H9 (cell line): Measurements from ENCODE around the gene FBXL7. TPM values are rescaled to one million over a fixed set of nuclear protein-coding genes. Genes with fewer than 3 reads are reported as not detected.

ENCODE experiments used
- DNase-seq: peaks from one replicate; pipeline ENCODE4 v3.0.0-alpha.2; 2017
- H2AFZ ChIP-seq: one replicate; pipeline ENCODE4 v1.6.1; 2013; ENCODE audit warnings: mild to moderate bottlenecking, low read length, control low read depth, moderate library complexity
- H2AK5ac ChIP-seq: 2 replicates; pipeline ENCODE4 v1.6.1; 2013; ENCODE audit warnings: low read length, control low read depth, mixed read lengths; ENCODE audit not compliant: insufficient read length
- H2BK120ac ChIP-seq: one replicate; pipeline ENCODE4 v1.6.1; 2013; ENCODE audit warnings: low read depth, mild to moderate bottlenecking, low read length, control low read depth, inconsistent platforms; ENCODE audit not compliant: poor library complexity, severe bottlenecking
- H2BK12ac ChIP-seq: 2 replicates; pipeline ENCODE4 v1.6.1; 2013; ENCODE audit warnings: low read length, control low read depth, mixed read lengths, low read depth; ENCODE audit not compliant: insufficient read length
- H2BK15ac ChIP-seq: 2 replicates; pipeline ENCODE4 v1.6.1; 2013; ENCODE audit warnings: low read depth, low read length, control low read depth
- H2BK20ac ChIP-seq: one replicate; pipeline ENCODE4 v1.6.1; 2013; ENCODE audit warnings: low read depth, mild to moderate bottlenecking, low read length, control low read depth, inconsistent platforms; ENCODE audit not compliant: poor library complexity, severe bottlenecking
- H2BK5ac ChIP-seq: 2 replicates; pipeline ENCODE4 v1.6.1; 2013; ENCODE audit warnings: low read length, control low read depth, mixed read lengths; ENCODE audit not compliant: insufficient read length
- H3K14ac ChIP-seq: 2 replicates; pipeline ENCODE4 v1.6.1; 2013; ENCODE audit warnings: low read length, control low read depth; ENCODE audit not compliant: insufficient read depth
- H3K18ac ChIP-seq: 2 replicates; pipeline ENCODE4 v1.6.1; 2013; ENCODE audit warnings: low read depth, mild to moderate bottlenecking, mixed read lengths, low read length, control low read depth; ENCODE audit not compliant: insufficient read length
- H3K23ac ChIP-seq: 2 replicates; pipeline ENCODE4 v1.6.1; 2013; ENCODE audit warnings: low read length, control low read depth, mixed read lengths, low read depth; ENCODE audit not compliant: insufficient read length
- H3K23me2 ChIP-seq: 2 replicates; pipeline ENCODE4 v1.6.1; 2013; ENCODE audit warnings: low read depth, mild to moderate bottlenecking, mixed read lengths, low read length, control low read depth; ENCODE audit not compliant: insufficient read length, poor library complexity, severe bottlenecking
- H3K27ac ChIP-seq: 2 replicates; pipeline ENCODE4 v1.5.1; 2013; ENCODE audit warnings: low read length, control low read depth, mixed read lengths, low read depth; ENCODE audit not compliant: insufficient read length
- H3K27me3 ChIP-seq: 2 replicates; pipeline ENCODE4 v1.6.1; 2013; ENCODE audit warnings: low read length, control low read depth, inconsistent platforms; ENCODE audit not compliant: insufficient read depth
- H3K4ac ChIP-seq: 2 replicates; pipeline ENCODE4 v1.6.1; 2013; ENCODE audit warnings: low read depth, mild to moderate bottlenecking, control low read depth, inconsistent platforms, low read length, moderate library complexity
- H3K4me1 ChIP-seq: 2 replicates; pipeline ENCODE4 v1.6.1; 2013; ENCODE audit warnings: low read length, control low read depth, inconsistent platforms; ENCODE audit not compliant: insufficient read depth
- H3K4me2 ChIP-seq: 2 replicates; pipeline ENCODE4 v1.6.1; 2013; ENCODE audit warnings: low read length, control low read depth, mixed read lengths; ENCODE audit not compliant: insufficient read length, insufficient read depth
- H3K56ac ChIP-seq: 2 replicates; pipeline ENCODE4 v1.6.1; 2013; ENCODE audit warnings: low read depth, mild to moderate bottlenecking, mixed read lengths, low read length, control low read depth; ENCODE audit not compliant: insufficient read length
- H3K79me1 ChIP-seq: 2 replicates; pipeline ENCODE4 v1.6.1; 2013; ENCODE audit warnings: low read depth, mild to moderate bottlenecking, moderate library complexity, low read length, control low read depth, inconsistent platforms; ENCODE audit not compliant: insufficient read depth, poor library complexity, severe bottlenecking
- H3K79me2 ChIP-seq: 2 replicates; pipeline ENCODE4 v1.6.1; 2013; ENCODE audit warnings: low read length, control low read depth, inconsistent platforms; ENCODE audit not compliant: insufficient read depth
- H3K9ac ChIP-seq: 2 replicates; pipeline ENCODE4 v1.6.1; 2013; ENCODE audit warnings: low read length, control low read depth, mixed read lengths; ENCODE audit not compliant: insufficient read length; ENCODE audit errors: extremely low read depth
- H3K9me3 ChIP-seq: one replicate; pipeline ENCODE4 v1.6.1; 2013; ENCODE audit warnings: low read depth, low read length, inconsistent platforms; ENCODE audit not compliant: control insufficient read depth
- H3T11ph ChIP-seq: one replicate; pipeline ENCODE4 v1.6.1; 2013; ENCODE audit warnings: mild to moderate bottlenecking, low read length, control low read depth, inconsistent platforms
- H4K20me1 ChIP-seq: one replicate; pipeline ENCODE4 v1.6.1; 2013; ENCODE audit not compliant: control insufficient read depth, insufficient read length, insufficient read depth
- H4K5ac ChIP-seq: 2 replicates; pipeline ENCODE4 v1.6.1; 2013; ENCODE audit warnings: low read depth, mild to moderate bottlenecking, mixed read lengths, low read length, control low read depth; ENCODE audit not compliant: insufficient read length
- H4K8ac ChIP-seq: replicated peaks from 2 replicates; pipeline ENCODE4 v1.6.1; 2013; ENCODE audit warnings: low read length, control low read depth, mixed read lengths, low read depth; ENCODE audit not compliant: insufficient read length
- H4K91ac ChIP-seq: 2 replicates; pipeline ENCODE4 v1.6.1; 2013; ENCODE audit warnings: low read depth, mild to moderate bottlenecking, moderate library complexity, mixed read lengths, low read length, control low read depth; ENCODE audit not compliant: insufficient read length
- H3K27ac Mint-ChIP-seq, 3 experiments: 2 replicates in 2 of 3; 3 replicates in 1 of 3; pipeline ENCODE4 v1.8.0; 2020 to 2021; ENCODE audit warnings: mixed read lengths in 3 of 3, mild to moderate bottlenecking in 1 of 3, moderate library complexity in 1 of 3
- H3K27me3 Mint-ChIP-seq: 2 replicates; pipeline ENCODE4 v1.8.0; 2021; ENCODE audit warnings: low read depth, mild to moderate bottlenecking, moderate library complexity, mixed read lengths
- H3K36me3 Mint-ChIP-seq, 3 experiments: 2 replicates in 2 of 3; 3 replicates in 1 of 3; pipeline ENCODE4 v1.8.0; 2020 to 2021; ENCODE audit warnings: low read depth in 3 of 3, mixed read lengths in 3 of 3; ENCODE audit not compliant: insufficient read depth in 1 of 3
- H3K4me1 Mint-ChIP-seq, 2 experiments: 2 replicates each; pipeline ENCODE4 v1.8.0; 2020; ENCODE audit warnings: mixed read lengths in 2 of 2
- H3K4me3 Mint-ChIP-seq, 2 experiments: 2 replicates in 1 of 2; 3 replicates in 1 of 2; pipeline ENCODE4 v1.8.0; 2020 to 2021; ENCODE audit warnings: mild to moderate bottlenecking in 2 of 2, mixed read lengths in 2 of 2, moderate library complexity in 1 of 2
- H3K9me3 Mint-ChIP-seq, 2 experiments: 2 replicates in 1 of 2; 3 replicates in 1 of 2; pipeline ENCODE4 v1.8.0; 2020; ENCODE audit warnings: mild to moderate bottlenecking in 2 of 2, mixed read lengths in 2 of 2, moderate library complexity in 1 of 2
- WGBS: extraction: QIAGEN DNeasy Blood & Tissue Kit; methylation state at CpG from one replicate; pipeline ENCODE4 v1.1.7; 2013; ENCODE audit warnings: missing lambda C conversion rate, low lambda C conversion rate, mixed read lengths; ENCODE audit not compliant: insufficient read length; ENCODE audit errors: extremely low coverage; 5-methylcytosine and 5-hydroxymethylcytosine counted together
- total RNA-seq: library from RNA; stranded (reverse); gene quantifications from 2 replicates; pipeline ENCODE4 v1.2.1, GENCODE V29; 2021
- TF ChIP-seq, protein P1 (sequence below): fragments of 200-600 bp; sonication (generic); conservative IDR thresholded peaks from 3 replicates; pipeline ENCODE4 v1.8.0; 2021; ENCODE audit warnings: antibody characterized with exemption, mild to moderate bottlenecking

FBXL7 gene
- total RNA-seq, 1 experiment from 2014 or later: 14.6 TPM

DNA sequence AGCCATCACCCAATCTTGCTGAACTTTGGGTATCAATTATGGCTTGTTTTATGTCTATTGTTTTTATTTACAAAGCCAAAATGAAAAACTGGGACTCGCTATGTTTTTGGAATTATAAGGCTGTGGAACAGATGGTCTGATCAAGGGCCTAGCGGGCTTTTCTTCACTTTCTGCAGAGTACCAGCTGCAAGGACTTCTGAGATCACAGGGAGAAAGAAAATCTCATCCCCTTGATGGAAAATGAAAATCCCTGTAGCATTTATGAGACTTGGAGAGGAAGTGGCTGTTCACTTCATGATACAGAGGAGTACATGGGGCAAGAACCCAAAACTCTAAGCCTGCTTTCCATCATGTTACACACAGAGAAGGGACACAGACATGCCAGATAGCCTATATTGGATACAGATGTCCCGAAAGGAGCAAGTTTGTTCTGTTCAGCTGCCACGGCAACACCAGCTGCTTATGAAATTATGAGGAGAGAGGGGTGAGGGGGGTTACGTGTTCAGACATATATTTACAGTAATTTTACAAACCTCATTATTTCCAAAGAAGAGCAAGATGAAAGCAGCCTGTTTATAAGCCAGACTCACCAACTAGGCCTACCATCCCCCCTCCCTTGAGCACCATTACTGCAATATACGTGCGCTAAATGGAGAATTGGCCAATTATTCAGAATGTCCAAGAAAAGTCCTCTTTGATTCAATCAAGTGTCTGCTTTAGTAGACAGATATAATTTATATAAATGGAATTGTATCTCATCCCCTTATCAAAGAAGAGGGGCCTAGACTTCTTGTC is 459.6 kb downstream of the FBXL7 start:
- no peak overlapping the region for H2BK20ac ChIP-seq
- H3K27me3 ChIP-seq: no peaks in the 10 kb centered on the region
- no peaks in the 10 kb centered on the region for H4K20me1 ChIP-seq
- no peak overlapping the region for H3T11ph ChIP-seq
- H3K56ac ChIP-seq: no peak overlapping the region
- Mint-ChIP-seq H3K9me3 (no peaks in the 10 kb centered on the region), H3K4me1 (no peaks in the 10 kb centered on the region), H3K36me3 (no peaks in the 10 kb centered on the region), H3K4me3 (no peak overlapping the region), H3K27me3 (no peaks in the 10 kb centered on the region), H3K27ac (no peak overlapping the region)
- H2AFZ ChIP-seq: no peak overlapping the region
- TF ChIP-seq, protein P1, sequence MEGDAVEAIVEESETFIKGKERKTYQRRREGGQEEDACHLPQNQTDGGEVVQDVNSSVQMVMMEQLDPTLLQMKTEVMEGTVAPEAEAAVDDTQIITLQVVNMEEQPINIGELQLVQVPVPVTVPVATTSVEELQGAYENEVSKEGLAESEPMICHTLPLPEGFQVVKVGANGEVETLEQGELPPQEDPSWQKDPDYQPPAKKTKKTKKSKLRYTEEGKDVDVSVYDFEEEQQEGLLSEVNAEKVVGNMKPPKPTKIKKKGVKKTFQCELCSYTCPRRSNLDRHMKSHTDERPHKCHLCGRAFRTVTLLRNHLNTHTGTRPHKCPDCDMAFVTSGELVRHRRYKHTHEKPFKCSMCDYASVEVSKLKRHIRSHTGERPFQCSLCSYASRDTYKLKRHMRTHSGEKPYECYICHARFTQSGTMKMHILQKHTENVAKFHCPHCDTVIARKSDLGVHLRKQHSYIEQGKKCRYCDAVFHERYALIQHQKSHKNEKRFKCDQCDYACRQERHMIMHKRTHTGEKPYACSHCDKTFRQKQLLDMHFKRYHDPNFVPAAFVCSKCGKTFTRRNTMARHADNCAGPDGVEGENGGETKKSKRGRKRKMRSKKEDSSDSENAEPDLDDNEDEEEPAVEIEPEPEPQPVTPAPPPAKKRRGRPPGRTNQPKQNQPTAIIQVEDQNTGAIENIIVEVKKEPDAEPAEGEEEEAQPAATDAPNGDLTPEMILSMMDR: no peak
- no peak overlapping the region for H3K9ac ChIP-seq
- no peak for DNase-seq
- no peak overlapping the region for H3K4me2 ChIP-seq
- H4K8ac ChIP-seq: no peak overlapping the region
- H4K5ac ChIP-seq: no peak overlapping the region
- no peak overlapping the region for H3K18ac ChIP-seq
- H3K4me1 ChIP-seq: no peaks in the 10 kb centered on the region
- H2AK5ac ChIP-seq: no peak overlapping the region
- H2BK5ac ChIP-seq: no peak overlapping the region
- no peaks in the 10 kb centered on the region for H3K9me3 ChIP-seq
- H3K4ac ChIP-seq: no peak overlapping the region
- H3K23ac ChIP-seq: no peak overlapping the region
- no peak overlapping the region for H3K14ac ChIP-seq
- no peak overlapping the region for H2BK12ac ChIP-seq
- H2BK15ac ChIP-seq: no peak overlapping the region
- no peak overlapping the region for H3K27ac ChIP-seq
- no peaks in the 10 kb centered on the region for H3K79me2 ChIP-seq
- no peak overlapping the region for H2BK120ac ChIP-seq
- H3K23me2 ChIP-seq: no peaks in the 10 kb centered on the region
- H3K79me1 ChIP-seq: no peaks in the 10 kb centered on the region
- H4K91ac ChIP-seq: no peak overlapping the region
- WGBS: no CpG with 5 or more reads among the region's 7 CpGs
